Transverse colon (tissue), 4 donors: ENCODE data around the gene BLM. TPM values are rescaled to one million over a fixed set of nuclear protein-coding genes. Genes with fewer than 3 reads are reported as not detected.

Experiments
- DNase-seq: peaks from one replicate; pipeline ENCODE4 v3.0.0-alpha.2; 2019
- H3K27ac ChIP-seq, 4 donors: fragments of 200-600 bp; sonication (generic); 2 replicates each; pipeline ENCODE4 v1.5.1; 2016 to 2018; ENCODE audit warnings: inconsistent platforms in 4 of 4
- H3K27me3 ChIP-seq: fragments of 200-600 bp; sonication (generic); 2 replicates; pipeline ENCODE4 v1.5.1; 2017; ENCODE audit warnings: inconsistent platforms
- H3K36me3 ChIP-seq, 4 donors: fragments of 200-600 bp; sonication (generic); 2 replicates each; pipeline ENCODE4 v1.5.1; 2017 to 2019; ENCODE audit warnings: inconsistent platforms in 4 of 4
- H3K4me1 ChIP-seq, 4 donors: fragments of 200-600 bp; sonication (generic); 2 replicates each; pipeline ENCODE4 v1.5.1; 2017 to 2020; ENCODE audit warnings: inconsistent platforms in 4 of 4
- H3K4me3 ChIP-seq, 4 donors: fragments of 200-600 bp; sonication (generic); 1 replicate in 1 of 4; 2 replicates in 3 of 4; pipeline versions ENCODE4 v1.5.1 to v1.6.1; 2017 to 2019; ENCODE audit warnings: inconsistent platforms in 4 of 4
- H3K9me3 ChIP-seq, 2 donors: fragments of 200-600 bp; sonication (generic); 2 replicates each; pipeline ENCODE4 v1.5.1; 2017 to 2019; ENCODE audit warnings: inconsistent platforms in 2 of 2
- EP300 ChIP-seq: sonication (generic); formaldehyde crosslinking; IDR thresholded peaks from one replicate; pipeline ENCODE4 v1.6.1; 2017; ENCODE audit warnings: antibody characterized with exemption, low read depth
- POLR2A ChIP-seq: fragments of 450-650 bp; IDR thresholded peaks from one replicate; pipeline ENCODE4 v1.6.1; 2016; ENCODE audit warnings: antibody characterized with exemption, mild to moderate bottlenecking, moderate library complexity
- POLR2AphosphoS5 ChIP-seq, 3 donors: sonication (generic); formaldehyde crosslinking; IDR thresholded peaks; one replicate each; pipeline ENCODE4 v1.6.1; 2016; ENCODE audit warnings: antibody characterized with exemption in 3 of 3
- WGBS, 2 donors: methylation state at CpG; one replicate each; pipeline ENCODE4 v1.1.5; 2018; ENCODE audit warnings: low coverage in 1 of 2; 5-methylcytosine and 5-hydroxymethylcytosine counted together
- in situ Hi-C, 4 donors: fragments of 200-750 bp; cut with MboI; loops; one replicate each; pipeline versions ENCODE4 v1.15.0 to v1.15.1; 2017; ENCODE audit warnings: low sequenced_read_pairs in 3 of 4, low pct_ligation_motif_present in 1 of 4, low pct_unique_long_range_greater_than_20kb in 1 of 4
- intact Hi-C: fragments of 100-400 bp; cut with DNase I; formaldehyde crosslinking; loops from one replicate; pipeline ENCODE4 v1.15.1; 2023; ENCODE audit warnings: low total_unique reads
- total RNA-seq, 4 donors: library from RNA; depleted of rRNA; stranded (reverse); fragments of >200 nt; gene quantifications; one replicate each; pipeline ENCODE4 v1.1.0, GENCODE V29; 2016
- TF ChIP-seq, protein P1 (sequence below), 5 experiments: fragments of 200-600 bp in 3 of 5; fragments of 450-650 bp in 2 of 5; sonication (generic) in 3 of 5; IDR thresholded peaks; 1 replicate in 2 of 5; 2 replicates in 3 of 5; pipeline ENCODE4 v1.5.1; 2016 to 2017; ENCODE audit warnings: antibody characterized with exemption in 5 of 5, inconsistent platforms in 3 of 5, mild to moderate bottlenecking in 2 of 5, moderate library complexity in 1 of 5

The BLM gene
- total RNA-seq, 4 donors from 2014 or later = 1.5 to 6.4 (median 2.0) TPM

DNA sequence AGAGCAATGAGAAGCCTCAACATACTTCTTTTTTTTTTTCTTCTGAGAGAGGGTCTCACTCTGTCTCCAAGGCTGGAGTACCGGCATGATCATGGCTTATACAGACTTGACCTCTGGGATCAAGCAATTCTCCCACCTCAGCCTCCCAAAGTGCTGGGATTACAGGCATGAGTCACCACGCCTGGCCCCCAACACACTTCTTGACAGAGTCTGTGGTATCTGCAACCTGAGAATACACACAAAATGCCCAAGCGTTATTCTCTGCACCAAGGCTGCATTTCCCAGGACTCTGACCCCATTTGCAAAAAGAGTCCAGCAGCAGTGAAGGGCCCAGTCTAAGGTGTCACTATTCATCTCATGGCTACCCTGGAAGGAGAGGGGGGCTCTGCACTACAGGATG is 42.7 kb upstream of the BLM start:
- Histone ChIP-seq H3K27me3 (no peaks in the 10 kb centered on the region), H3K4me1 (peaks cover 0 to 7% (median 2%) of the 10 kb centered on the region in 4 donors), H3K4me3 (no peak overlapping the region), H3K27ac (no peak overlapping the region), H3K36me3 (no peaks in the 10 kb centered on the region), H3K9me3 (no peaks in the 10 kb centered on the region)
- in situ Hi-C loops (loop anchor here in 1 of 4 donors (25.0 kb wide), 1 partner anchor 213 kb away; the partner anchor contains the start of gene FES), intact Hi-C loops (no loop called here)
- no peak for DNase-seq
- WGBS, 2 donors = 89% methylated on average over 3 of the region's 3 CpGs; no CpG with 5 or more reads in 1 of the 2 donors
- TF ChIP-seq, protein P1, sequence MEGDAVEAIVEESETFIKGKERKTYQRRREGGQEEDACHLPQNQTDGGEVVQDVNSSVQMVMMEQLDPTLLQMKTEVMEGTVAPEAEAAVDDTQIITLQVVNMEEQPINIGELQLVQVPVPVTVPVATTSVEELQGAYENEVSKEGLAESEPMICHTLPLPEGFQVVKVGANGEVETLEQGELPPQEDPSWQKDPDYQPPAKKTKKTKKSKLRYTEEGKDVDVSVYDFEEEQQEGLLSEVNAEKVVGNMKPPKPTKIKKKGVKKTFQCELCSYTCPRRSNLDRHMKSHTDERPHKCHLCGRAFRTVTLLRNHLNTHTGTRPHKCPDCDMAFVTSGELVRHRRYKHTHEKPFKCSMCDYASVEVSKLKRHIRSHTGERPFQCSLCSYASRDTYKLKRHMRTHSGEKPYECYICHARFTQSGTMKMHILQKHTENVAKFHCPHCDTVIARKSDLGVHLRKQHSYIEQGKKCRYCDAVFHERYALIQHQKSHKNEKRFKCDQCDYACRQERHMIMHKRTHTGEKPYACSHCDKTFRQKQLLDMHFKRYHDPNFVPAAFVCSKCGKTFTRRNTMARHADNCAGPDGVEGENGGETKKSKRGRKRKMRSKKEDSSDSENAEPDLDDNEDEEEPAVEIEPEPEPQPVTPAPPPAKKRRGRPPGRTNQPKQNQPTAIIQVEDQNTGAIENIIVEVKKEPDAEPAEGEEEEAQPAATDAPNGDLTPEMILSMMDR (IDR thresholded peaks at IDR 0.05) = no peak
- TF ChIP-seq POLR2AphosphoS5 (IDR thresholded peaks at IDR 0.05) (no peak), POLR2A (no peak), EP300 (no peak)

DNA sequence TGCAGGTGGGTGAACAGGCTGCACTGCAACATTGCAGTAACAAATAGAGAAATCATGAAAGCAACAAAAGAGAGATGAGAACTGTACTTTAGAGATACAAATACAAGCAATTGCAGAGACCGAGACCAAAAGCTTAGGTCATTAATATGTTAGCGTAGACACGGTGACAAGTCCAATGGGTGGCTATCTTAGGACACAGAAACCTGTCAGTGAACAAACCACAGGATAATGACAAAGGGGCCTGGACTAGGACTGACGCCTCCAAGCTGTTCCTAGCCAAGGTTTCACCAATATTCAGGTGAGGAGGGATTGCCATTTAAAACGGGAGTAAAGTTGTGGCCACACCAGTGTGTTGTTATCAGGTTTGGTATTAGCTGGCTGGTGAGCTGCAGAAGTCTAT is 41.7 kb upstream of the BLM start:
- no peak for DNase-seq
- H3K9me3 ChIP-seq = no peaks in the 10 kb centered on the region
- no peak overlapping the region for H3K4me3 ChIP-seq
- peaks cover 0 to 7% (median 2%) of the 10 kb centered on the region in 4 donors for H3K4me1 ChIP-seq
- in situ Hi-C loops (no loop called here), intact Hi-C loops (no loop called here)
- TF ChIP-seq POLR2AphosphoS5 (IDR thresholded peaks at IDR 0.05) (no peak), POLR2A (no peak), EP300 (no peak)
- TF ChIP-seq, protein P1 (IDR thresholded peaks at IDR 0.05) = no peak
- no peaks in the 10 kb centered on the region for H3K27me3 ChIP-seq
- H3K36me3 ChIP-seq = no peaks in the 10 kb centered on the region
- 89 to 94% methylated on average over 5 of the region's 5 CpGs for WGBS, 2 donors
- no peak overlapping the region for H3K27ac ChIP-seq

DNA sequence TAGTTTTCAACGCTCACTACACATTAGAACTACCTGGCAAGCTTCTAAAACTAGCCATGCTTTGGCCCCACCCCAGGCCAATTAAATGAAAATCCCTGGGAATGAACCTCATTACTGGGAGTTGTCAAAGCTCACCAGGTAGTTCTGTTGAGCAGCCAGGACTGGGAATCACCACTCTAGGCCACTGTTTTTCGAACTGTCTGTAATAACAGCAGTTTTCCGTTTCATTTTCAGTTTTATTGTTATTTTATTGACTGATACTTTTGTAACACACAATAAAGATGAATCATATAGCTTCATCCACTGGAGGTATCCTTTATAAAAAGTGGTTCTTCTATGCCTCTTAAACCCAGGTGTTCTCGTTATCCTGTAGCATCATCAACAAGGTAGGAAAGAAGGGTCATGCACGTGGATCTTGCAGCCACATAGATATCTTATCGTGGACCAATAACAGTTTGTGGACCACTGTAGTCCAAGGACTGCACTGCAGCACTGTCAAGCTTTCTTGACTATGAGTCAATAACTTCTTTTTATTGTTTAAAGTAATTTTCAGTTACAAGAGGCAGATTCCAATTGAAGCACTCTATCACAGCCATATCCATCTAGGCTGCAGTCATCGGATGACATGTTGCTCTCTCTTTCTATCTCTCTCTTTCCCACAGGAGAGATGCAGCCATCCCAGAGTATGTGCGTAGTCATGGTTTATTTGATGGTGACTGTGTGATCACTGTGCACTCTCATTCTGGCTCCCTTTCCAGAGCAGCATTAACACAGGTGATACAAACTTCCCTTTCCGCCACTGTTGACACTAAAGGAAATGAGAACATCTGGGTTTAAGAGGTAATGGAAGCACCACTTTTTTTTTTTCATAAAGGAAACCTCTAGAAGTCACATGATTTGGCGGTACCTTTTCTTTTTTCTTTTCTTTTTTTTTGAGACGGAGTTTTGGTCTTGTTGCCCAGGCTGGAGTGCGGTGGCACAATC is 39.0 kb upstream of the BLM start:
- Histone ChIP-seq H3K9me3 (no peaks in the 10 kb centered on the region), H3K4me1 (peaks cover 0 to 7% (median 2%) of the 10 kb centered on the region in 4 donors), H3K27me3 (no peaks in the 10 kb centered on the region), H3K4me3 (no peak overlapping the region), H3K36me3 (no peaks in the 10 kb centered on the region), H3K27ac (no peak overlapping the region)
- TF ChIP-seq EP300 (no peak), POLR2AphosphoS5 (IDR thresholded peaks at IDR 0.05) (no peak), POLR2A (no peak)
- TF ChIP-seq, protein P1 (IDR thresholded peaks at IDR 0.05) = no peak
- peak; percentile 25 for DNase-seq
- in situ Hi-C loops = no loop called here
- WGBS, 2 donors = 65 to 71% methylated on average over 9 to 12 of the region's 12 CpGs
- intact Hi-C loops = no loop called here

DNA sequence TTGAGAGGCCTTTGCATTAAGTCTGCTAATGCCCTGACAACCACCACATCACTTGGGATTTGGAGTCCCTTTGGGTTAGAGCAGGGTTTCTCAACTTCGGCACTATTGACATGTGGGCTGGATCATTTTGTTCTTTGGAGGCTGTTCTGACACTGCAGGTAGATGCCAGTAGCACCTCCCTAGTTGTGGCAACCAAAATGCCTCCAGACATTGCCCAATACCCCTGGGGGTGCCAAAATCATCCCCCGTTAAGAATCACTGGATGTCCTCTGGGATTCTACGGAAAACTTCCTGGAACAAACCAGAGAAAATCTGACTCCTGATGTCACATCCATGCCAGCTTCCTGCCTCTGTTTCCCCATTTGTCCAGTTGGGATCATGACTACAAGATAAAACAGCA is 37.2 kb upstream of the BLM start:
- H3K4me3 ChIP-seq = no peak overlapping the region
- TF ChIP-seq POLR2A (no peak), EP300 (no peak), POLR2AphosphoS5 (IDR thresholded peaks at IDR 0.05) (no peak)
- TF ChIP-seq, protein P1 (IDR thresholded peaks at IDR 0.05) = no peak
- H3K27ac ChIP-seq = peak overlapping the region in 1 of 4 donors; percentile 33
- H3K36me3 ChIP-seq = no peaks in the 10 kb centered on the region
- in situ Hi-C loops (no loop called here), intact Hi-C loops (no loop called here)
- peaks cover 0 to 7% (median 2%) of the 10 kb centered on the region in 4 donors for H3K4me1 ChIP-seq
- H3K27me3 ChIP-seq = no peaks in the 10 kb centered on the region
- H3K9me3 ChIP-seq = no peaks in the 10 kb centered on the region
- WGBS, 2 donors = 92 to 100% methylated on average over 1 to 3 of the region's 3 CpGs
- DNase-seq = no peak
